Measurements from ENCODE around the gene TTC8.

The TTC8 gene

DNA sequence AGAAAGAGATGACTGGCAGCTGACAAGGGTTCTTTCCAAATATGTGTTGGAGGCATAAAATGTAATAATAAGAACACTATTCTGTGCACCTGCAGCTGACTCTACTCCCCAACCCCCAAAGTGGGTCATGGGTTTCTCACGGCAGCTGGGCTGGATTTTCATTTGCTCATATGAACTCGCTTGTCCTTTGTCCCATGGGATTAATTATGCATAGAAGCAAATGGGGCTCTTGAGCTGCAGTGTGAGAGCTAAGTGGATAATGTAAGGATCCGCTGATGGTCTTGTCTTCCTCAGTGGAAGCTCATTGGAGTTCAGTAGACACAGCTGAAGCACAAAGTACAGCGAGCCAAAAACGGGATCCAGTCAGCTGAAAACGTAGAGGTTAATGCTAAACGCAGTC is 46.3 kb downstream of the TTC8 start (continued):
- TF ChIP-seq ZBTB11 (tag by site-specific recombination; conservative IDR thresholded peaks at IDR 0.05; ENCODE audit: low read depth) (no peak), ZNF585B (tag by site-specific recombination; IDR thresholded peaks at IDR 0.05) (no peak), ZNF791 (tag by site-specific recombination; IDR thresholded peaks at IDR 0.05) (no peak), ZNF518A (tag by site-specific recombination; conservative IDR thresholded peaks at IDR 0.05; ENCODE audit: low read depth) (no peak)

DNA sequence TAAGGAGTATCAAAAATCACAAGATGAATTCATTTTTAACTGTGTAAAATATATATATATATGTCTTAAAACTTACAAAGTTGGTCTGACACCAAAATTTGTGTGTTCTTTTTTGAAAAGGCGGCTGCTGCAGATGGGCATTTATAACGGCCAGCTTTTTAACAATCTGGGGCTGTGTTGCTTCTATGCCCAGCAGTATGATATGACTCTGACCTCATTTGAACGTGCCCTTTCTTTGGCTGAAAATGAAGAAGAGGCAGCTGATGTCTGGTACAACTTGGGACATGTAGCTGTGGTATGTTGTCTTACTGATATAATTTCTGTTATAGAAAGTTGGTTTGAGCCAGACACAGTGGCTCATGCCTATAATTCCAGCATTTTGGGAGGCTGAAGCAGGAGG is 47.0 kb downstream of the TTC8 start:
- POLR2A ChIA-PET = no interaction called here
- H3K4me1 ChIP-seq (ENCODE audit: control insufficient read depth, insufficient read depth, low read length) = no peaks in the 10 kb centered on the region
- H3K4me3 ChIP-seq (ENCODE audit: low read depth, low read length) = no peak overlapping the region
- H3K27ac ChIP-seq (ENCODE audit: extremely low read depth, low read depth, low read length) = no peak overlapping the region
- peaks cover 0 to 45% of the 10 kb centered on the region in 2 experiments for H3K36me3 ChIP-seq (ENCODE audit: control insufficient read depth in 2 of 2, insufficient read depth in 1 of 2, low read length in 2 of 2)
- TF ChIP-seq ZNF19 (tag by site-specific recombination; IDR thresholded peaks at IDR 0.05; ENCODE audit: low read depth) = no peak
- TF ChIP-seq ZNF266 (tag by site-specific recombination; IDR thresholded peaks at IDR 0.05; ENCODE audit: low read depth) = no peak
- no peak for TF ChIP-seq SETDB1 (IDR thresholded peaks at IDR 0.05; ENCODE audit: insufficient read length, low read length)
- TF ChIP-seq OSR2 (tag by site-specific recombination; IDR thresholded peaks at IDR 0.05) = no peak
- no peak for TF ChIP-seq ZNF324 (tag by site-specific recombination; IDR thresholded peaks at IDR 0.05)
- TF ChIP-seq ZNF48 (tag by site-specific recombination; IDR thresholded peaks at IDR 0.05) = no peak
- TF ChIP-seq MZF1 (tag by site-specific recombination; IDR thresholded peaks at IDR 0.05; ENCODE audit: borderline replicate concordance) = no peak
- TF ChIP-seq HOXA7 (CRISPR knock-in tag; IDR thresholded peaks at IDR 0.05; ENCODE audit: borderline replicate concordance) = no peak
- no peak for TF ChIP-seq ZNF354C (tag by site-specific recombination; IDR thresholded peaks at IDR 0.05; ENCODE audit: borderline replicate concordance, low read depth)
- TF ChIP-seq YY2 (tag by site-specific recombination; IDR thresholded peaks at IDR 0.05) = no peak
- TF ChIP-seq ZNF518A (tag by site-specific recombination; conservative IDR thresholded peaks at IDR 0.05; ENCODE audit: low read depth) = no peak
- TF ChIP-seq ZNF18 (tag by site-specific recombination; IDR thresholded peaks at IDR 0.05) = no peak
- CTCF ChIA-PET = no interaction called here
- H3K9me3 ChIP-seq (ENCODE audit: control insufficient read depth, insufficient read depth, low read depth, low read length) = no peaks in the 10 kb centered on the region

Data from HEK293 (cell line).